Natural killer cell treated with Interleukin-12 subunit alpha and Interleukin-12 subunit beta and Interleukin-15 and Interleukin-18, amount 100 ng/mL, for 72 hours (primary cell): ENCODE data around the gene ENKUR. TPM values are rescaled to one million over a fixed set of nuclear protein-coding genes. Genes with fewer than 3 reads are reported as not detected.

ENCODE experiments used
- ATAC-seq, 2 donors: fragments of 150-1000 bp; cut with Tn5 transposase in 1 of 2; sonication (Bioruptor Pico), chemical (Tn5 transposase) in 1 of 2; 2 replicates each; pipeline ENCODE4 v1.10.0; 2021
- DNase-seq: peaks from one replicate; pipeline ENCODE4 v3.0.0; 2022; ENCODE audit warnings: low spot score
- H3K27ac Mint-ChIP-seq, 2 donors: 1 replicate in 1 of 2; 2 replicates in 1 of 2; pipeline ENCODE4 v1.8.0; 2022; ENCODE audit warnings: mixed read lengths in 2 of 2, mild to moderate bottlenecking in 1 of 2, moderate library complexity in 1 of 2
- H3K27me3 Mint-ChIP-seq, 2 donors: 1 replicate in 1 of 2; 2 replicates in 1 of 2; pipeline ENCODE4 v1.8.0; 2022; ENCODE audit warnings: mixed read lengths in 2 of 2
- H3K36me3 Mint-ChIP-seq: one replicate; pipeline ENCODE4 v1.8.0; 2022; ENCODE audit warnings: mixed read lengths
- H3K4me1 Mint-ChIP-seq, 2 donors: 1 replicate in 1 of 2; 2 replicates in 1 of 2; pipeline ENCODE4 v1.8.0; 2022; ENCODE audit warnings: low read depth in 2 of 2, mixed read lengths in 2 of 2, mild to moderate bottlenecking in 1 of 2
- H3K4me3 Mint-ChIP-seq: one replicate; pipeline ENCODE4 v1.8.0; 2022; ENCODE audit warnings: mixed read lengths
- H3K9me3 Mint-ChIP-seq: 2 replicates; pipeline ENCODE4 v1.8.0; 2022; ENCODE audit warnings: mixed read lengths
- total RNA-seq, 2 donors: library from RNA; stranded (reverse); gene quantifications; one replicate each; pipeline ENCODE4 v1.2.3, GENCODE V29; 2022

Gene ENKUR
- total RNA-seq, 2 donors from 2014 or later = not detected

DNA sequence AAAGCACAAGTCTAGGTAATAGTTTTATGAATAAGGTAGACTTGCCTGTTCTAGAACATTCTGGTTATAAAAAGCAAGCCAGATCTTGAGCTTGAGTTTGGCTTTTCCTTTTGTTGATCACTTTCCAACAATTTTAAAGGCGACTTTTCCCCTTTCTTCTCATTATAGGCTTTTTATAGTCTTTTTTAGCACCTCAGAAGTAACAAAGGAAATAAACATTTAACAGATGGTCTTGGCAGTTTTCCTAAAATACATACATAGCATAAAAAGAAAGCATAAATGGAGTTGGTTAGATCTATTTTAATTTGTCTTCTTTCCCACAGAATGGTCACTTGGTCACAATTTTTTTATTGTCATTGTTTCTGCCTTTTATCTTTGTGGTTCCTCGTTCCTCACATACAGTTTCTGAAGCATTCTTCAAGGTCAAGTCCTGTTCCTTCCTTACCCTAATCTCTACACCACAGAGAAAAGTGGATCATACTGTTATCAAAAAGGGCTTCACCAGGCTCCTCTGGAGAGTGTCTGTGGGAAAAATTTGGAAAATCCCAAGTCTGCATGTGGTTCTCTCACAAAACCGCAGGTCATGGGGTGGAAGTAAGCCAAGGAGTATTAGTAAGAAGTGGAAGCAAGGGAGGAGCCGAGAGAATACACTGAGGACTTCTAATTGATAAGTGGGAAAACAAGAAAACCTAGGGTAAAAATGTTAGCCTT, 31.8 kb upstream of the ENKUR start:
- H3K27ac Mint-ChIP-seq = no peak overlapping the region
- H3K9me3 Mint-ChIP-seq = no peaks in the 10 kb centered on the region
- no peak overlapping the region for H3K4me3 Mint-ChIP-seq
- peaks cover 20 to 46% of the 10 kb centered on the region in 2 donors for H3K27me3 Mint-ChIP-seq
- no peak for DNase-seq
- no peaks in the 10 kb centered on the region for H3K36me3 Mint-ChIP-seq
- no peaks in the 10 kb centered on the region for H3K4me1 Mint-ChIP-seq
- ATAC-seq = no peak

- no peaks in the 10 kb centered on the region for H3K4me1 Mint-ChIP-seq
- no peaks in the 10 kb centered on the region for H3K36me3 Mint-ChIP-seq
- H3K4me3 Mint-ChIP-seq = no peak overlapping the region
- no peak for ATAC-seq
- no peaks in the 10 kb centered on the region for H3K9me3 Mint-ChIP-seq
- DNase-seq = no peak
- H3K27ac Mint-ChIP-seq = no peak overlapping the region
- peaks cover 20 to 46% of the 10 kb centered on the region in 2 donors for H3K27me3 Mint-ChIP-seq
These were observed 31.1 kb upstream of the ENKUR start for GRCh38 chr10:25047088-25047487.

DNA sequence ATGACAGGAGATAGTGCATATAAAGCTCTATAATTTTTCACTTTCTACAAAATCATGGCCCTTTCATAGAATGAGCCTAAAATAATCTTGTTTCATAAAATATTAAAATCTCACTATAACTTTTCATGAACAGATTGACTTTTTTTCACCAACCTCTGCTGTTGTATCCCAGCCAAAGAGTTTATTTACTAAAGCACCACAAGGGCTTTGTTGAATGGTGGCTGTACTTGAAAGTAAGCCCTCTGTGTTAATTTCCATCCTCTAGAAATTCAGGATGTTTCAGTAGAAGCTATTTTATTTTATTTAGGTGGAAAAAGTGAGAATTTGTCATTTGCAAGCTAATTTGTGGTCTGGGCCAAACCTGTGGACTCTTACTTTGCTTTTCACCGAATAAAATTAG, 30.7 kb upstream of the ENKUR start:
- ATAC-seq (no peak), DNase-seq (no peak)
- H3K9me3 Mint-ChIP-seq = no peaks in the 10 kb centered on the region
- H3K4me3 Mint-ChIP-seq = no peak overlapping the region
- no peaks in the 10 kb centered on the region for H3K36me3 Mint-ChIP-seq
- no peak overlapping the region for H3K27ac Mint-ChIP-seq
- H3K27me3 Mint-ChIP-seq = peaks cover 20 to 48% of the 10 kb centered on the region in 2 donors
- H3K4me1 Mint-ChIP-seq = no peaks in the 10 kb centered on the region

- H3K4me3 Mint-ChIP-seq = no peak overlapping the region
- peaks cover 11 to 43% of the 10 kb centered on the region in 2 donors for H3K27me3 Mint-ChIP-seq
- DNase-seq (no peak), ATAC-seq (no peak)
- no peak overlapping the region for H3K27ac Mint-ChIP-seq
- no peaks in the 10 kb centered on the region for H3K36me3 Mint-ChIP-seq
- H3K4me1 Mint-ChIP-seq = no peaks in the 10 kb centered on the region
- H3K9me3 Mint-ChIP-seq = no peaks in the 10 kb centered on the region
These were observed 23.6 kb upstream of the ENKUR start for GRCh38 chr10:25039531-25039930.

DNA sequence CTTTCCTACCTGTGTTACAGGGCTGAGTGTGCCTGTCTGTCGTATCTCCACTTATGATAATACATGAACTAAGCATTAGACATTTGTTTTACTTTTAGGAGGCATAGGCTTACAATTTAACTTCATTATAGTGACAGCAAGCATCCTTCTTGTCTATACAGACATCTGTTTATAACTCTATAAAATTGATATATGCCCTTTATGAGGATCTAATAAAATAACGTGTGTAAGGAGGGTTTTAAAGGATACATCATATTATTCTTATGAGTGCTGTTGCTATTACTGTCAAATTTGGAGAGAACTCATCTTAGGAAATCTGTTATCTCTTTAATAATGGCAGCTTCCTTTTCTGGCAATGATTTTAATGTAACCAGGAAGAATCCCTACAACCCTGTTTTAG, 22.4 kb upstream of the ENKUR start:
- no peak overlapping the region for H3K4me3 Mint-ChIP-seq
- ATAC-seq (no peak), DNase-seq (no peak)
- H3K4me1 Mint-ChIP-seq = no peaks in the 10 kb centered on the region
- H3K27me3 Mint-ChIP-seq = peaks cover 11 to 36% of the 10 kb centered on the region in 2 donors
- no peaks in the 10 kb centered on the region for H3K36me3 Mint-ChIP-seq
- H3K27ac Mint-ChIP-seq = no peak overlapping the region
- no peaks in the 10 kb centered on the region for H3K9me3 Mint-ChIP-seq

DNA sequence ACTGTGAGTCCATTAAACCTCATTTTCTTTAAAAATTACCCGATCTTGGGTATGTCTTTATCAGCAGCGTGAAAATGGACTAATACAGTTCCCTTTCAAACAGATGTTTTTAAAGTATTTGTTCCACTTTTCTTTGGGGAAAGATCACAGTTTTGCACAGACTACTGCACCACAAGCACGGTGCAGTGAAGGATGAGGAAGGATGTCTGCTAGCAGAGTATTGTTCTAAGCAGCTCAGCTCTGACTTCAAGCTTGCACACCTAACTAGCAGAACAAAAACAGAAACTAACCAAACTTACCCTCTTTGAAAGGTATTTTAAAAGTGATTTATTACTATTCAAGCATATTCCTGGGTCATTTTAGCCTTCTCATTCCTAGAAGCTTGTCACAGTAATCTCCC, 20.4 kb upstream of the ENKUR start:
- H3K36me3 Mint-ChIP-seq = no peaks in the 10 kb centered on the region
- ATAC-seq (no peak), DNase-seq (no peak)
- H3K4me1 Mint-ChIP-seq = no peaks in the 10 kb centered on the region
- no peak overlapping the region for H3K27ac Mint-ChIP-seq
- H3K4me3 Mint-ChIP-seq = no peak overlapping the region
- no peaks in the 10 kb centered on the region for H3K9me3 Mint-ChIP-seq
- H3K27me3 Mint-ChIP-seq = peaks cover 11 to 29% of the 10 kb centered on the region in 2 donors

GRCh38 chr10:25029519-25029918, 13.6 kb upstream of the ENKUR start:
- no peaks in the 10 kb centered on the region for H3K27me3 Mint-ChIP-seq
- no peaks in the 10 kb centered on the region for H3K36me3 Mint-ChIP-seq
- no peak overlapping the region for H3K4me3 Mint-ChIP-seq
- no peak overlapping the region for H3K27ac Mint-ChIP-seq
- H3K9me3 Mint-ChIP-seq = no peaks in the 10 kb centered on the region
- DNase-seq = no peak
- no peaks in the 10 kb centered on the region for H3K4me1 Mint-ChIP-seq
- ATAC-seq = no peak

DNA sequence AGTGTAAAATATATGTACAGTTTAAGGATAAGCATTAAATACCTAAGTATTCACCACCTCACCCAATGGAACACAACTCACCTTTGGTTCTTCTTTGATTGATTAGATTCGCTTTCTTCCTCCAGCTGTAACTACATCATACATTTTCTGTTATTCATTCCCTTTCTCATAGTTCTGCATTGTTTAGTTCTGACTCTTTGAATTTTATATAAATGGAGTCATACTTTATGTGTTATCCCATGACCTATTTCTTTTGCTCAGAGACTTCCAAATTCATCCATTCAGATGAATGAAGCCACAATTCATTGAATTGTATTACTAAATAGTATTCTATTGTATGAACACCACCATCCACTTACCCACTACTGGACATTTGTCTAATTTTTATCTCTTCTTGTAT, 12.8 kb upstream of the ENKUR start:
- Mint-ChIP-seq H3K27me3 (no peaks in the 10 kb centered on the region), H3K4me3 (no peak overlapping the region)

GRCh38 chr10:25026463-25026862, 10.5 kb upstream of the ENKUR start:
- no peak overlapping the region for H3K4me3 Mint-ChIP-seq
- DNase-seq (no peak), ATAC-seq (no peak)
- no peaks in the 10 kb centered on the region for H3K36me3 Mint-ChIP-seq
- H3K4me1 Mint-ChIP-seq = no peaks in the 10 kb centered on the region
- no peaks in the 10 kb centered on the region for H3K27me3 Mint-ChIP-seq
- H3K9me3 Mint-ChIP-seq = no peaks in the 10 kb centered on the region
- no peak overlapping the region for H3K27ac Mint-ChIP-seq

More for the DNA sequence above, 12.8 kb upstream of the ENKUR start:
- ATAC-seq (no peak), DNase-seq (no peak)
- Mint-ChIP-seq H3K27ac (no peak overlapping the region), H3K36me3 (no peaks in the 10 kb centered on the region), H3K4me1 (no peaks in the 10 kb centered on the region), H3K9me3 (no peaks in the 10 kb centered on the region)

DNA sequence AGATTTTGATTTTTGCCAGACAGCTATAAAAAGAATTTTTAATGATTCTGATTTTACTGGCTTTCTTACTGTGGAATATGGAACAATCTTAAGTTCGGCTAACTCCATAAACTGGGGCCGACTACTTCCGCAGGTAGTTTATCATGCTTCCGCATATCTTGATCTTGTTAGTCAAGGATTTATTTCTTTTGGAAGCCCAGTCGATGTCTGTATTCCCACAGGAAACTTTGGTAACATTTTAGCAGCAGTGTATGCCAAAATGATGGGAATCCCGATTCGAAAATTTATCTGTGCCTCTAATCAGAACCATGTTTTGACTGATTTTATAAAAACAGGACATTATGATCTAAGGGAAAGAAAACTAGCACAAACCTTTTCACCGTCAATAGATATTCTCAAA, 8.6 kb upstream of the ENKUR start:
- Mint-ChIP-seq H3K9me3 (no peaks in the 10 kb centered on the region), H3K27ac (no peak overlapping the region), H3K27me3 (no peaks in the 10 kb centered on the region), H3K4me3 (no peak overlapping the region), H3K36me3 (no peaks in the 10 kb centered on the region), H3K4me1 (no peaks in the 10 kb centered on the region)
- DNase-seq = no peak
- no peak for ATAC-seq

DNA sequence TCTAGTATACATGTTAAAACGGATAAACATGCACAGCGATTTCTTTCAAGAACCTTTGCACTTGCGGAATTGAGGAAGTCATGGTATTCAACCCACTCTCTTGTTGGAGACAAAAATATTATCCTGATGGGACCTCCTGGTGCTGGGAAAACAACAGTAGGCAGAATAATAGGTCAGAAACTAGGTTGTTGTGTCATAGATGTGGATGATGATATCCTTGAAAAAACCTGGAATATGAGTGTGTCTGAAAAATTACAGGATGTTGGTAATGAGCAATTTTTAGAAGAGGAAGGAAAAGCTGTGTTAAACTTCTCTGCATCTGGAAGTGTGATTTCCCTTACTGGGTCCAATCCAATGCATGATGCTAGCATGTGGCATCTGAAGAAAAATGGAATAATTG, 7.3 kb upstream of the ENKUR start:
- H3K9me3 Mint-ChIP-seq = no peaks in the 10 kb centered on the region
- H3K27ac Mint-ChIP-seq = no peak overlapping the region
- no peak for DNase-seq
- no peak overlapping the region for H3K4me3 Mint-ChIP-seq
- no peaks in the 10 kb centered on the region for H3K36me3 Mint-ChIP-seq
- ATAC-seq = no peak
- no peaks in the 10 kb centered on the region for H3K4me1 Mint-ChIP-seq
- H3K27me3 Mint-ChIP-seq = no peaks in the 10 kb centered on the region

DNA sequence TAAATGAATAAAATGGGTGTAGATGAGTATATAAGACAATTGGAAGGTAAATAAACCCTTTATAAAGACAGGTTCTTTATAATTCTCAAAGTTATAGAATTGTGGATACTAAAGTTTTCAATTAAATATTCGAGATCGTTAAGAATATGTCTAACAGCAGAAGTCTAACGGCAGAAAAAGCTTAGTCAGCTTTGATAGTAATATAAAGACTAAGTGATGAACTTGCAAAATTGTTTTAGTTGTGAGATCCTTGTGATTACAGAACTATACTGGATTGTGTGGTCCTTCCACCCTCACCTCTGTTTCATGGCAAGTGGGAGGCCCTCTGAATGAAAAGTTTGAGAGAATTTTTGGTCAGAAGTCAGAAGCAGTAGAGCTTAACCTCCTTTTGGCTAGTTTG, 2.7 kb upstream of the ENKUR start:
- H3K36me3 Mint-ChIP-seq = no peaks in the 10 kb centered on the region
- no peak for ATAC-seq
- no peak overlapping the region for H3K27ac Mint-ChIP-seq
- no peaks in the 10 kb centered on the region for H3K9me3 Mint-ChIP-seq
- no peaks in the 10 kb centered on the region for H3K27me3 Mint-ChIP-seq
- peaks cover 11 to 18% of the 10 kb centered on the region in 2 donors for H3K4me1 Mint-ChIP-seq
- no peak for DNase-seq
- H3K4me3 Mint-ChIP-seq = no peak overlapping the region

DNA sequence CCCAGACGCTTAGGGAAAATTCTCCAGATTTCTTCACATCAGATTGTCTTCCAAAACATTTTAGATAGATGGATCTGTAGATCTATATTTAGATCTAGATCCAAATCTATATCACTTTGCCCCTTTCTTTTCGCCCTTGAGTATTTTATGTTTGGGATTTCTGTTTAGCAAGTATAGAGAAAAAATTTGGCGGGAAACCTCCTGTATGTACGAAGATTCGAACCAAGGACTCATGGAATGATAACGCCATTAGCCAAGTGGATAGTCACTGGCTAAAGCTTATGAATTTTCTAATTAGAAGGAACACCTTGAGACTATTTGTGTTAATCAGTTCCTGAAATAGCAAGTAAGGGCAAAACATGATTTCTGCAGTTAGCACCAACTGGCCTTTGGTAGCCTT, 1.7 kb upstream of the ENKUR start:
- DNase-seq (no peak), ATAC-seq (no peak)
- Mint-ChIP-seq H3K36me3 (no peaks in the 10 kb centered on the region), H3K4me3 (peak overlapping the region; percentile 89), H3K27me3 (no peaks in the 10 kb centered on the region), H3K27ac (peak overlapping the region; percentile 79 to 90), H3K4me1 (peaks cover 11 to 18% of the 10 kb centered on the region in 2 donors), H3K9me3 (no peaks in the 10 kb centered on the region)

DNA sequence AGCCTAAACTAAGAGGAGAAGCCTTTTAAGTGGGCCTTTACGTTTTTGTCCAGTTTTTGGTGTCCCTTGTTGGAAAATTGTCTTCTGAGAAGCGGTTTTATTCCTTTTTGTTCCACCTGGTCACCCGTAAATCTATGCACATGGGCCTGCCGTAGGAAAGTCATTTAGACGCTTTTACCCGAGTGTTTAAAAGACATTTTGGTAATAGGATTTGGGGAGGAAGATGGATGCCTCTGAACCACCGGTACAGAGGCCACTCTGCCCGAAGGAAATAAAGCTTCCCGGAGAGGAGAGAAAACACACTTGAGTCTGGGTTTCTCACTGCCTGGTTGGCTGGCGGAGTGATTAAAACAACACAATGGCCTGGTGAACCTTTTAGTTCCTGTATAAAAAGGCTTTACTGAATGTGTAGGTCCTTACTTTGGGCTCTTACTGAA, 1.2 kb upstream of the ENKUR start:
- Mint-ChIP-seq H3K4me3 (peak overlapping the region; percentile 89), H3K27me3 (no peaks in the 10 kb centered on the region), H3K9me3 (no peaks in the 10 kb centered on the region), H3K4me1 (peaks cover 11 to 18% of the 10 kb centered on the region in 2 donors), H3K27ac (peak overlapping the region; percentile 79 to 90), H3K36me3 (no peaks in the 10 kb centered on the region)
- no peak for ATAC-seq
- no peak for DNase-seq
